NCI-H146 treated with DMSO at 0.1 percent for 48 hours (cell line): Measurements from ENCODE around the gene DDAH1.

Experiments used
- DNase-seq: peaks from one replicate; lab custom pipeline; 2025; ENCODE audit not compliant: unreplicated experiment; lab: John Stamatoyannopoulos, UW

Gene DDAH1

DNA sequence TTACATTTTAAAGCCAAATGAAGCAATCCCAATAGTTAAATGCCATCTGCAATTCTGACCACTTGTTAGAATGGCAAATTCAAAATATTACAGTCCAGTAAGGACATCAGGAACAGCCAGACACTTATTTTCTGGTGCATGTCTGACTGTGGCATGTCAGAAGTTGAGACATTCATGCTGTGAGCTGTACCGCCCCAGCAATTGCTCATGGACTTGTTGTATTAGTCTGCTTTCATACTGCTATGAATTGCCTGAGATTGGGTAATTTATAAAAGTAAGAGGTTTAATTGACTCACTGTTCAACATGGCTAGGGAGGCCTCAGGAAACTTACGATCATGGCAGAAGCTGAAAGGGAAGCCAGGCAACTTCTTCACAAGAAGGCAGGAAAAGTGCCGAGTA, 19.1 kb downstream of the DDAH1 start:
- no peak for DNase-seq

GRCh38 chr1:85444381-85444780, 20.6 kb downstream of the DDAH1 start:
- DNase-seq = no peak

GRCh38 chr1:85440612-85441011, 24.3 kb downstream of the DDAH1 start:
- DNase-seq = no peak

DNA sequence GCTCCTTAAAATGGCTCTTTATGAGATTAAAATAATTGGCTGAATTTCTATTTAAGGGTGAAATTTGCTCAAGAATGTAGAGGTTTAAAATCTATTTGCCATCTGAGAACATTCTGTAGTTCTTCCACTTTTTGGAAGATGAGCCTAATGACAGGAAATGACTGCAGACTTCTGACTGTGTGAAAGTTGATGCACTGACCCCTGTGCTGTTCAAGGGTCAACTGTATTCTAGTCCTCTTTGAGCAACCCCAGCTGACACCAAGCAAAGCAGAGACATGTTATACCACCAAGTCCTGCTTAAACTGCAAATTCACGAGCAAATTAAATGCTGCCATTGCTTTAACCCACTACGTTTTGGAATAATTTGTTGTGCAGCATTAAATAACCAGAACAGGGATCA, 26.6 kb downstream of the DDAH1 start:
- DNase-seq = no peak

DNA sequence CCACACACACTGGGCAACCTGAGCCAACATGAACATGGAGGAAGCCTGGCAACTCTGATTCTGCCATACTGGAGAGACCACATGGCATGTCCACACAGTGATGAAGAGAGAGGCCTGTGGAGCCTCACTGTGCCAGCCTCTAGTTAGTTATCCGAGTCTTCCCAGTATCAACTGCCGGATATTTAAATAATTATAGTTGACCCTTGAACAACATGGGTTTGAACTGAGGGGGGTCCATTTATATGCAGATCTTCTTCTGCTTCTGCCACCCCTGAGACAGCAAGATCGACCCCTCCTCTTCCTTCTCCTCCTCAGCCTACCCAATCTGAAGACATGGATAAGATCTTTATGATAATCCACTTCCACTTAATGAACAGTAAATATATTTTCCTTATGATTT, 27.8 kb downstream of the DDAH1 start:
- no peak for DNase-seq

DNA sequence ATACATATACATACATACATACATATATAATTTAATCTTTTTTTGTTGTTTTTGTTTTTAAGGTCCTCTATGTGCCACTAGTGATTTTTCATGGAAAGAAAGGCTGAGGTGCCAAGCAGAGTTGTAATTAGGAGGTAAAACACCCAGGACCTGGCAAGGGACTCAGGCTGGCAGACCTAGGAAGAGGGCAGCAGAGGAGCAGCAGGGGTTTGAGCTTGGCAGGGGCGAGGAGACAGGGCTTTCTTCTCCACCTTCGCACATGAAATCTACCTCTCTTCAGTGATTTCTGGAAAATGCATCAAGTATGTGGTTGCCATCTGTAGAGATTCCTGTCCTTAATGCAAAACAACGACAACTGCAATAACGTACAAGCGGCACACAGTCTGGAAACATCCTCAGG, 31.9 kb downstream of the DDAH1 start:
- no peak for DNase-seq

DNA sequence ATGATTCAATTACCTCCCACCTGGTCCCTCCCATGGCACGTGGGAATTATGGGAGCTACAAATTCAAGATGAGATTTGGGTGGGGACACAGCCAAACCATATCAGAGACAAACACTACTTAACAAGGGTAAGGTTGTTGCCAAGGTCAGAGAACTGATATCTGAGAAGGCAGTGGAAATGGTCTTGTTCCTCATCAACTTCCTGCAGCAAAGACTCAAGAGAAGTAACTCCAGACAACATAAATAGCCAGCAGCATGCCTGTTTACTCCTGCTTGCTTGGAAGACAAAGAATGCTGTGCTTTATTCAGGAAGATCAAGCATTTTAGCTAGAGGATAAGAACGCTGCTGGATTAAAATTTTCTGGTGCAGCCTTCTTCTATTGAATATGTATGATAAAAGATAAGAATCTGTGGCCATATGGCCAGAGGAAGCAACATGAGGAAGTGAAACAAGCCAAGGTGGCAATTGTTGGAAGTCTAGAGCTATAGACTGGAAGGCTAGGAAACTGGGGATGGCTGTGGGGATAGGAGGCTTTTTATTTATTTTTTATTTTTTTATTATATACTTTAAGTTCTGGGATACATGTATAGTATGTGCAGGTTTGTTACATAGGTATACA, 36.4 kb downstream of the DDAH1 start:
- DNase-seq = no peak

DNA sequence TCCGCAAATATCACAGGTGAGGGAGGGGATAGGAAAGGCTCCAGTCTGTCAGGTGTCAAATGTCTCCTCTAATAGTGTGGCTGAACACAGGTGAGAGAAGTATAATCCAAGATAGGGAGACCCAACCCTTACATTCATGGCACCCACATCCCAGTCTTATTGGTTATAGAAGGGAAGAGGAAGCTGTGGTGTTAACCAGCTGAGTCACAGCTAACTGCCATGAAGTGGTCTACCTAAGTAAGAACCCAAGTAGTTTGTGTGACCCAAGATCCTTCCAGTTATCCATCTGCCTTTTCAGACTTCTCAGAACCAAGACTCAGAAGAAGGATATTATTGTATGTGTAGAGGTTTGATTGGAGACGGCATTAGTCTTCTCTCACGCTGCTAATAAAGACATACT, 37.1 kb downstream of the DDAH1 start:
- no peak for DNase-seq

- no peak for DNase-seq
Measured at GRCh38 chr1:85427331-85427730, 37.6 kb downstream of the DDAH1 start.

DNA sequence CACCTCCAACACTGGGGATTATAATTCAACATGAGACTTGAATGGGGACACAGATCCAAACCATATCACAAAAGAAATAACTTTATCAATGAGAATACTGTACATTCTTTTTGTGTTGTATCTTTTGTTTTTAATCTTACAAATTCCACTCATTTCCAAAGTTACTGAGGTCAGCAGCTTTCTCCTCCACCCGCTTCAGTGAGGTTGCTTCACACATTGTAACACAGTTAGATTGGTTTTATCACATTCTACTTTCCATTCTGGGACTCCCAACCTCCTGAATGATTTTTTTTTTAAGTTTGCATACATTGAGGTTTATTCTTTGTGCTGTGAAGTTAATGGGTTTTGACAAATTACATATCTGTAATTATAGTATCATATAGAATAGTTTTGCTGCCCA, 43.8 kb downstream of the DDAH1 start:
- no peak for DNase-seq

- no peak for DNase-seq
Measured at GRCh38 chr1:85420199-85420598, 44.8 kb downstream of the DDAH1 start.

GRCh38 chr1:85417876-85418275, 47.1 kb downstream of the DDAH1 start:
- no peak for DNase-seq

DNA sequence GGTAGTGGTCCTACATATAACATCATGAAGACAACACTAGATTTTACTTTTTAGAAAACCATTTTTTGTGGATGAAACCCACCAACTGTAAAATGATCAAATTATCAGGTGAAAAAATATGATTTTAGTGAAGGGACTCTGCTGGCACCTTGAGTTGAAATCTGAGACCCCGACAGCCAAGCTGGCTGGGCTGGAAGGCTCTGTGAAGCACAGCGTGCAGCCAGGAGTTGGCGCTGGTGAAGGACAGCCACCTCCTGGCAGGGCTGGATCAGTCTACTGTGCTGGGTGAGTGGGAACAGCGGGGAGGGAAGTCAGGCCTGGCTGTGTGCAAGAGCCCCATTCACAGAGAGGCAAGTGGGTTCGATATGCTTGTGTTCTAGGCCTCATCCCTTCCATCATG, 47.9 kb downstream of the DDAH1 start:
- DNase-seq = no peak

DNA sequence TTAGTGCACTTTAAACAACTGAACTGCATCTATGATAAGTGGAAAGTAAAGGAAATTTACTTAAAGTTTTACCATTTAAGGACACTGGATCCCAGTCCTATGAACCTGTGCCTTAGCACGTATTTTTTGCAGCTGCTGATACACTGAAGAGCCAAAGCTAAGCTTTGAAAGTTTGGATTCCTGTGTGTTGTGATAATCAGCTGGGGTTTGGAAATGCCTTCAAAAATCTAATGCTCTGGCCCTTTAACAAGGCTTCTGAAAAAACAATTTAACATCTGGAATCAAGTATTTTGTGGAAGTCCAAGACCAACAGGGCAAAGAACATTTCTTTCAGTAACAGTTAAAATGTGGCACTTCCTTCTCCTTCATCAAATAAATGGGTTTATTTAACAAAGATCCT, 51.8 kb downstream of the DDAH1 start:
- no peak for DNase-seq

DNA sequence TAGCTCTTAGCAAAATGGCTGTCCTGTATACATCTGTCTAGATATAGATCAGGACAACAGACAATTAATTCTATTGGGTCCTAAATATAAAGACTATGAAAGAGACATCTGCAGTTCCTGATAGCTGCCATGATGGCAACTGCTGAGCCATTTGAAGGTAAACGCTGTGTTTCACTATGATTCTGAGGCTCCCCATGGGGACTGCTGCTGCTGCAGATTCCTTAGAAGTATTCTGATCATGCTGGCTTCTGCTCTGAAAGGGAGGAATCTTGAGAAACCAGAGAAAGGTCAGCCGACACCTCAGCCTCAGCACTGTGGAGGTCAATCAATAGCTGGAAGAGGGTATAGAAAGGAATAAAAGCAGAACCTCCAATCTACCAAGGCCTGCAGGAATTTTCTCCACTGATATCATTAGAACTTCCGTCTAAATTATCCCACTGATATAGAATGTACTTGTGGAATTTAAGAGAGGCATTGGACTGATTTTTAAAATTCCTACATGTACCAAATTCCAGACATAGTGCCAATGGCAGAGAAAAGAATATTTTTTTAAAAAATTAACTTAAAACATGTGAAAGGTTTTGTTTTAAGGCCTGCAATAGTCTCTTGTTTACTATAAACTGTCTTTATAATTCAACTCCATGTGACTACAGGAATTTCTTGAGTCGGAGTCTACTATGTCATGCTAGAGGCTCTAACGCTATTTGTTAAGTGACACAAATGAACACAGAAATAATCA, 53.2 kb downstream of the DDAH1 start:
- DNase-seq = no peak

GRCh38 chr1:85409516-85409915, 55.4 kb downstream of the DDAH1 start:
- no peak for DNase-seq

DNA sequence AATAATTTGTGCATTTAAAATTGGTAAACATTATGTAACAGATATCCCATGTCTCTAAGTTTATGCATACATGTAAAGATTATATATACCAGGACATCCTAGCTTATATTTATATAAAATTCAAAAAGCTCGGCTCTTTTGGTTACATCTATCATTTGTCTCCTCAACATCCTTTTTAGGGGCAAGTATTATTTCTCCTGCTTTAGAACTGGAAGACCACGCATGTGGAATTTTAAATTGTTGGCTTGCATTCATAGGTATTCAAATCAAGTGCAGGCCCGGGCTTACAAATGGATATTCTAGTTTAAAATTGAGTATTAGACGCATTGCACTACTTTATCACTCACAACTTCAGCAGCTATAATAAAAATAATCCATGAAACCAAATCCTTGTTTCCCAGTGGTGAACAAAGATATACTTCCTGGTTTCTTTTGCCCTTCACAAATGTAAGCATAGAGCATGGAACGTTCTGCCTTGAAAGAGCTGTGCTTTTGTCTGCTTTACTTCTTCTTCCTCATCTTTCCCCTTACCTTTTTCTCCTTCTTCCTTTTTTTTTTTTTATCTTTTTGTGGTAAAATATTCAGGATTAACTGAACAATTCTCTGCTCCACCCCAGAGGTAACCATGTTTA, 57.1 kb downstream of the DDAH1 start:
- no peak for DNase-seq

DNA sequence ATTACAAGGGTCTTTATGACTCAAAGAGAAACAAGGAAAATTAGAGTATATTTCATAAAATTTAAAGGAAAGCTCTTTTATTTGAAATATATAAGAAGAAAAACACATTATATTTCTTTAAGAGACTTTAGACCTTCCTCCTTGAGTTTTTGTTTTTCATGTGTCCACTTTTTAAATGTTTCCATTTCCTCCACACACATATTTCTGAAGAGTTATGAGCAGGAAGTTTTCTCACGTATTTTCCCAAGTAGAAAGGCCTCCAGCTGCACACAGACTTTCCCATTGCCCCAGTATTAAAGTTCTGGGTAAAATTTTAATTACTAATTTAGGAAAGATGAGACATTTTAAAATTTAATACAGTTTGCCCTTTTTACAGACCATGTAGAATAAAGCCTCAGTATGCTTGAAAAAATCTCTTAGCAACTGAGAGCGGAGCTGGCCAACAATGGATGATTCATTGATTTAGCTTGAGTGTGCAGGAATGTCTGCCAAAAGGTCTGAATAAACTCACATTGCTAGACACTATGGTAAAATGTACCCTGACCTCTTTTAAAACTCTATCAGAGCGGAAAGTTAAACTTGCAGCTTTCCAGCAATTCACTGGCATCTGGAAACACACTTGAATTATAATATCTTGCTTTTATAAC, 57.9 kb downstream of the DDAH1 start:
- DNase-seq = no peak

DNA sequence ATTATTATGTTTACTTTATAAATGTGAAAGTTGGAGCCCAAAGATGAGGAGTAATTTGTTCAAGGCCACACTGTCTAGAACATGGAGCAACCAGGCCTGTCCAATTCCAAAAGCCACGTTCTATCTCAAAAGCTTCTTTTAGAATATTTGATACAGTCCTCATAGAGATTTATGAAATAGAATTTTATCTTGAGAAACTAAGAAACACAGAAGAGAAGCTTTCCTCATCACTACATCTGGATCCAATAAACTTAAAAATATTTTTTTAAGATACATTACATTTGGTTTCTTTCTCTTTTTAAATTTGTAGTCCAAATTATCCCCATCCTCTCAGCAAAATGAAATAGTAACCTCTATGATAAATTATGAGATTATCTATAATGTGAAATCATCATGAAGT, 58.9 kb downstream of the DDAH1 start:
- DNase-seq = no peak

GRCh38 chr1:85404408-85404807, 60.6 kb downstream of the DDAH1 start:
- no peak for DNase-seq

GRCh38 chr1:85398391-85399064, 66.4 kb downstream of the DDAH1 start:
- DNase-seq = no peak
